Activated naive CD4-positive, alpha-beta T cell treated with anti-CD3 and anti-CD28 coated beads, Interleukin-2, amount 50 U/mL, for 72 hours (primary cell): ENCODE data around the gene MPDZ. TPM values are rescaled to one million over a fixed set of nuclear protein-coding genes. Genes with fewer than 3 reads are reported as not detected.

Source experiments
- ATAC-seq, 2 donors: fragments of 150-1000 bp; cut with Tn5 transposase; 2 replicates each; pipeline ENCODE4 v1.10.0; 2021; ENCODE audit warnings: mild to moderate bottlenecking in 2 of 2, moderate library complexity in 2 of 2
- DNase-seq, 2 donors: peaks; one replicate each; pipeline ENCODE4 v3.0.0; 2021 to 2022; ENCODE audit warnings: low spot score in 2 of 2
- H3K27ac Mint-ChIP-seq, 2 donors: one replicate each; pipeline ENCODE4 v1.8.0; 2022; ENCODE audit warnings: mild to moderate bottlenecking in 2 of 2, mixed read lengths in 2 of 2
- H3K36me3 Mint-ChIP-seq, 2 donors: one replicate each; pipeline ENCODE4 v1.8.0; 2022; ENCODE audit warnings: mixed read lengths in 2 of 2
- H3K9me3 Mint-ChIP-seq, 2 donors: one replicate each; pipeline ENCODE4 v1.8.0; 2022; ENCODE audit warnings: mixed read lengths in 2 of 2
- total RNA-seq, 2 donors: library from RNA; stranded (reverse); gene quantifications; one replicate each; pipeline ENCODE4 v1.2.3, GENCODE V29; 2022

Gene MPDZ, protein sequence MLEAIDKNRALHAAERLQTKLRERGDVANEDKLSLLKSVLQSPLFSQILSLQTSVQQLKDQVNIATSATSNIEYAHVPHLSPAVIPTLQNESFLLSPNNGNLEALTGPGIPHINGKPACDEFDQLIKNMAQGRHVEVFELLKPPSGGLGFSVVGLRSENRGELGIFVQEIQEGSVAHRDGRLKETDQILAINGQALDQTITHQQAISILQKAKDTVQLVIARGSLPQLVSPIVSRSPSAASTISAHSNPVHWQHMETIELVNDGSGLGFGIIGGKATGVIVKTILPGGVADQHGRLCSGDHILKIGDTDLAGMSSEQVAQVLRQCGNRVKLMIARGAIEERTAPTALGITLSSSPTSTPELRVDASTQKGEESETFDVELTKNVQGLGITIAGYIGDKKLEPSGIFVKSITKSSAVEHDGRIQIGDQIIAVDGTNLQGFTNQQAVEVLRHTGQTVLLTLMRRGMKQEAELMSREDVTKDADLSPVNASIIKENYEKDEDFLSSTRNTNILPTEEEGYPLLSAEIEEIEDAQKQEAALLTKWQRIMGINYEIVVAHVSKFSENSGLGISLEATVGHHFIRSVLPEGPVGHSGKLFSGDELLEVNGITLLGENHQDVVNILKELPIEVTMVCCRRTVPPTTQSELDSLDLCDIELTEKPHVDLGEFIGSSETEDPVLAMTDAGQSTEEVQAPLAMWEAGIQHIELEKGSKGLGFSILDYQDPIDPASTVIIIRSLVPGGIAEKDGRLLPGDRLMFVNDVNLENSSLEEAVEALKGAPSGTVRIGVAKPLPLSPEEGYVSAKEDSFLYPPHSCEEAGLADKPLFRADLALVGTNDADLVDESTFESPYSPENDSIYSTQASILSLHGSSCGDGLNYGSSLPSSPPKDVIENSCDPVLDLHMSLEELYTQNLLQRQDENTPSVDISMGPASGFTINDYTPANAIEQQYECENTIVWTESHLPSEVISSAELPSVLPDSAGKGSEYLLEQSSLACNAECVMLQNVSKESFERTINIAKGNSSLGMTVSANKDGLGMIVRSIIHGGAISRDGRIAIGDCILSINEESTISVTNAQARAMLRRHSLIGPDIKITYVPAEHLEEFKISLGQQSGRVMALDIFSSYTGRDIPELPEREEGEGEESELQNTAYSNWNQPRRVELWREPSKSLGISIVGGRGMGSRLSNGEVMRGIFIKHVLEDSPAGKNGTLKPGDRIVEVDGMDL (N-terminal part only)
- total RNA-seq, result not detected

DNA sequence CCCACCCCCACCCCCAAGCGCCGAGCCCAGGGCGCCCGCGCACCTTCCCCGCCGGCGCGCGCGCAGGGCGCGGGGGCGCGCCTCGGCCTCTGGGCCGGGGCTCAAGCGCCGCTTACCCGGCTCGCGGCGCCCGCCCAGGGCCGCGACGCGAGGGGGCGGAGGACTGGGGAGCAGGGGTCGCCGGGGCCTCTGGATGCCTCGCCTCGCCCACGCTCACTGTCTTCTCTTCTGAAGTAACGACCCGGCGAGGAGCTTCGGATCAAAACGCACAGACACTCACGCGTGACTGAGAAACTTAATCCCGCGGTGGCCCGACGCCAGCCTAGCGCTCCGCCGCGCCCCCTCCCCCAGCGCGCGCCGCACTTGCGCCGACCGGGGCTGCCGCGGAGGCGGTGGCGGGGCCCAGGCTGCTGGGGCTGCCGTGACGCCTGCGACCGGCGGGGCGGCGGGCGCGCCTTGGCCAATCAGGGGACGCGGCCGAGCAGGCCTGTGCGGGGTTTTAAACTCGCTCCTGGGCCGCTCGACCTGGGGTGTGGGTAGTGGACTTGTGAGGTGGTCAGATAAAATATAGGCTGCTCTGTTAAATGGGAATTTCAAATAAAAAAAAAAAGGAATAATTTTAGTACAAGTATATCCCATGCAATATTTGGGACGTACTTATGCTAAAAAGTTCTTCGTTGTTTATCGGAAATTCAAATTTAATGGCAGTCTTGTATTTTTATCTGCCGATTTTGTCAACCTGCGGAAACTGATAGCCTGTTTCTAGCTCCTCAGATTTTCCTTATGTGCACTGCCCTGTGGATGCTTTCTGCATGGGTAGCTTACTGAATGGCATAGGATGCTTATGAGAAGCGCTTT, at the start of gene MPDZ:
TSS of gene MPDZ (minus strand) at position 409 of the 858 bp plus-strand sequence. CDS start 29,377 bp downstream, outside the sequence.
- Mint-ChIP-seq H3K36me3 (peaks cover 0 to 22% of the 10 kb centered on the region in 2 donors), H3K27ac (no peak within 1 kb of the TSS), H3K9me3 (peaks cover 4 to 9% of the 10 kb centered on the region in 2 donors)
- ATAC-seq (no peak), DNase-seq (no peak)

DNA sequence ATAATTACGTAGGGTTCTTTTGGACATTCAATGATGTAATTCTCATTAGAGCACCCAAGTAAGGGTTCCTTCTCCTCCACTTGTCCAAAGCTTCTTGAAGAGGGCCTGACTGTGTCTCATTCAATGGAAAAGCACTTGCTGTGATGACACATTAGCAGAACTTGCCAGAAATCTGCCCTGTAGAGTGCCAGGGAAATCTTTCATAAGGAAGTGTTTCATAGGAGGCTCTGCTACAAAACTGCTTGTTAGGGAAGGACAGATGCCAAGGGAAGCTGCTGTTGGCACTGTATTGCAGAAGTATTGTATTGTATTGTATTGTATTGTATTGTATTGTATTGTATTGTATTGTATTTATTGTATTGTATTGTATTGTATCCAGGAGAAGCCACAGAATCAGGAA, 45.5 kb upstream of the MPDZ start:
- ATAC-seq (no peak), DNase-seq (no peak)
- peaks cover 0 to 5% of the 10 kb centered on the region in 2 donors for H3K36me3 Mint-ChIP-seq
- no peak overlapping the region for H3K27ac Mint-ChIP-seq
- H3K9me3 Mint-ChIP-seq, result peaks cover 6 to 9% of the 10 kb centered on the region in 2 donors

DNA sequence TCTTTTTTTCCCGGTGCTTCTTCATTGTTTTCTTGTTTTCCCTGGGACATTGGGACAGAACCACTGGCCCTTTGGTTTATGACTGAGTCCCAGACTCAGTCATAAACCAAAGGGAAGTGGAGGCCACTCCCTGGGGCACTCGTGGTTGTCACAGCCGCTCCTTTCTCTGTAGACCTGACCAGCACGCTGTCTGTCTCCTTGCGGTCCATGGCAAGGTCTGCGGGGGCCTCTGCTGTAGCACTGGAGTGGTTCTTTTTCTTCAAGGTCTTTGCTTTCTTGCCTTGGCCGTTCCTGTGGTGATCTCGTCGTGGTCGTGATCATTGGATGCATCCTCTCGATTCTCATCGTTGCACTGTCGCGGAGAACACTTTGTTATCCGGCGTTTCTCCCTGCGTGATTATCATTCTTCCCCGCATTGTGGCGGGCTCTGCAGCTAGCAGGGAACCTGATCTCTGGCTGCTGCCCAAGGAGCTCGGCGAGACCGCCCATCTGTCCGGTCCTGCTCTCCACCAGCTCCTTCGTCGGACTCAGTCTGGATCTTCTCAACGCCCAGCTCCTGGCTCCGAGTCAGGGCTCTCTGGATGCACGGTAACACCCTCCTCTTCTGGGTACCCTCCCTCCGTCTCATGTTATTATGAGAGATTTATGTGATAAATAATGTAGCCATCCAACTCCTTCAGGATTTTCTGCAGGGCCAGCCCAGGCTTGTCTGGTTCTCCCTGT, 43.5 kb upstream of the MPDZ start:
- ATAC-seq (no peak), DNase-seq (no peak)
- no peak overlapping the region for H3K27ac Mint-ChIP-seq
- peaks cover 0 to 8% of the 10 kb centered on the region in 2 donors for H3K36me3 Mint-ChIP-seq
- H3K9me3 Mint-ChIP-seq, result peaks cover 17 to 20% of the 10 kb centered on the region in 2 donors

DNA sequence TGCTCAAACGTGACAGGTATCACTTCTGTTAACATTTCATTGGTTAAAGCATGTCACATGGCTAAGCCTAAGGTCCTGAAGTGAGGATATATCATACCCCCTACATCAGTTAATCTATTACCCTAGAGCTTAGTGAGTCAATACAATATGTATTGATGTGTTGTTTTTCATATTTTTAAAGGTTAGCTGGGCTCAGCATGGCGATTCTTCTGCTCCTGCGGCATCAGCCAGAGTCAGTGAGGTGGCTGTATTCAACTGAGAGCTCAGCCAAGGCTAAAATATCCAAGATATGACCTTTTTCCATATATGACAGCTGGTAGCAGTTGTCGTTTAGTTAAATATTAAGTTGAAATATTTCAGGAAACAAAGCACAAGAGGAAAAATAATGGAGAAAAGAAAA, 38.5 kb upstream of the MPDZ start:
- Mint-ChIP-seq H3K9me3 (peaks cover 21% of the 10 kb centered on the region in 2 donors), H3K36me3 (peaks cover 0 to 6% of the 10 kb centered on the region in 2 donors), H3K27ac (no peak overlapping the region)
- DNase-seq (no peak), ATAC-seq (no peak)

DNA sequence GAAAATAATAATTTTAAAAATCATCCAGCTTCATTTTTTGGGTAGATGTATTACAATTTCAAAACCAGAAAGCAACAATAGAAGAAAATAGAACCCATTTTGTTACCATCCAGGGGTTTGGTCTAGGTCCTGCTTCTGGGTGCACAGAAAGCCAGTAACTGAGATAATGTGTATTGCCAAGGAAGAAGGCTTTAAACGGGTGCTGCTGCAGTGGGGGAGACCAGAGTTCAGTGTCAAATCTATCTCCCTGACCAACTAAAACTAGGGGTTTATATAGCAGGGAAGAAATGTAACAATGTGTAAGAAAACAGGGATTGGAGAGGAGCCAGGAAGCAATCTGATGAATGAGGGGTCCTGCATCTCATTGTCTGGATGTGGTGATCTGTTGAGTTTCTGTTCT, 17.5 kb upstream of the MPDZ start:
- H3K9me3 Mint-ChIP-seq, result peaks cover 19 to 27% of the 10 kb centered on the region in 2 donors
- no peak overlapping the region for H3K27ac Mint-ChIP-seq
- ATAC-seq (no peak), DNase-seq (no peak)
- peaks cover 0 to 4% of the 10 kb centered on the region in 2 donors for H3K36me3 Mint-ChIP-seq

DNA sequence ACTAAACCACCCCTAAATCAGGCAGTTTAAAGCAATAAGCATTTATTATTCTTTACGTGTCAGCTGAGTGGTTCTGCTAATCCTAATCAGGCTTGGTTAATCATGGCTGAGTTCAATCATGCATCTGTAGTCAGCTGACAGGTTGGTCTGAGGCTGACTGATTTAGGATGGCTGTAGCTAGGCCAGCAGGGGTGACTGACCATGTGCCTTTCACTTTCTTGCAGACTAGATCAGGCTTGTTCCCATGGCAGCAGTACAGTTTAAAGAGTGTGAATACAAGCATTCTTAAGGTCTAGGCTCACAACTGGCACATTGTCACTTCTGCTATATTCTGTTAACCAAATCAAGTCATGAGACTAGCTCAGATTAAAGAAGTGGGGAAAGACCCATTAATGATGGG, 16.1 kb upstream of the MPDZ start:
- H3K36me3 Mint-ChIP-seq, result peaks cover 0 to 4% of the 10 kb centered on the region in 2 donors
- no peak overlapping the region for H3K27ac Mint-ChIP-seq
- ATAC-seq (no peak), DNase-seq (no peak)
- peaks cover 19 to 25% of the 10 kb centered on the region in 2 donors for H3K9me3 Mint-ChIP-seq

DNA sequence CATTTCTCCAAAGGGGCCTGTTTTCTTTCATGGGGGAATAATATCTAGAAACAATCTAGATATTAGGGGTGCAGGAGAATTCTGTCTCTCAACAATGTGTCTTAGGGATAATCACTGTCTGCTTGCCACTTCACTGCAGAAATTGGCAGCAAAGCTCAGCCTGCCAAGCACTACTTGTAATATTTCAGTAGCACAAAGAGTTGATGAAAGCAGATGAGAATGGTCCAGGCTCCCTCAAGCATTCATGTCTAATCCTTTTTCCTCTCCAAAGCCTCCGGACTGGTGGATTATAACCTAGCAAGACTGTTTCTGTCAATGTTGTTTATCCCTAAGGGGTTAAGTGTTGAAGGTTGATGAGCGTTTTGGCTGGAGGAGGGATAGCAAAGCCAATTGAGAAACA, 13.3 kb upstream of the MPDZ start:
- Mint-ChIP-seq H3K36me3 (peaks cover 0 to 4% of the 10 kb centered on the region in 2 donors), H3K27ac (no peak overlapping the region), H3K9me3 (peaks cover 11 to 22% of the 10 kb centered on the region in 2 donors)
- DNase-seq (no peak), ATAC-seq (no peak)

DNA sequence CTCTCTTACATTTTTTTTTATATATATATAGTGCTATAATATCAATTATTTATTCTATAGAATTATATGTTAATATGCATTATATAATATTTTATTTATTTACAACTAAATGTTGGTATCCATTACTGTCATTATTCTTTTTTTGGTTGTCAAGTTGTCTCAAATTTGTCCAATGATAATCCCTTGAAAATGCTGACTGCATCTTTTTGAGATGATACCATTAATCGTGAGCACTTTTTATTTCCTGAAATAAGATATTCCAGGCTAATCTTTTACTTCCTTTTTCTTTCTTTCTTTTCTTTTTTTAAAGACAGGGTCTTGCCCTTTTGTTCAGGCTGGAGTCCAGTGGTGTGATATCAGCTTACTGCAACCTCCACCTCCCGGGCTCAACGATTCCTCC, 12.7 kb upstream of the MPDZ start:
- DNase-seq, result no peak
- Mint-ChIP-seq H3K36me3 (peaks cover 0 to 4% of the 10 kb centered on the region in 2 donors), H3K27ac (no peak overlapping the region), H3K9me3 (peaks cover 15 to 22% of the 10 kb centered on the region in 2 donors)
- no peak for ATAC-seq

DNA sequence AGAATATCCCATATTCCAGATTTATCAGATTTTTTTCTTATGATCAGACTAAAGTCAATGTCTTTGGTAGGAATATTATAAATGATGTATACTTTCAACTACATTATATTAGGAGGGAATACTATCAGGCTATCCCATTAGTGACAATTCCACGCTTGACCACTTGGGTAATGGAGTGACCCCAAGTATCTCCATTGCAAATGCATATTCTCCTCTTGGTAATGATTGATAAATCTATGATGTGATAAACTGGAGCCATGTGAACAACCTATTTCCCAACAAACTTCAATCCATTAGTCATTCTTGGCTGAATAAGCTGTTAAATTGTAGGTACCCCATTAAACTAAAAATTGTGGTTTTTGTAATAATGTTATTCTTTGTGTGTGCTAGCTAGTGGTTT, 12.2 kb upstream of the MPDZ start:
- DNase-seq (no peak), ATAC-seq (no peak)

DNA sequence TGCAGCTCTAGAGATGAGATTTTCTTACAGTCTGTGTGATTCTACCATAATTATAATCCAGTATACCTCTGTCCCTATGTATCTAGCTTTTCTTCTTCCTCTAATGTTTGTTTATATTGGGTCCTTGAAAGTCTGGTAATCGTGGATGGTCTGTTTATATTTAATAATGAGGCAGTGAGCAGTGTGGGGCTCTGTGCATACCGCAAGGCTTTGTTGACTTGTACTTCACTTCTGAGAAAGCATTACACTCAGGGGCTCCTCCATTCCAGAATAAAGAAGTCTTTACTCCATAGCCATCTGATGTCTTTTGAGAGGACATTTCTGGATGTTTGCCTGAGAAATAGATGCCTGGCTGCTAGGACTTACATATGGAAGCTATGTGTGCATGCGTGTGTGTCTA, 4.5 kb upstream of the MPDZ start:
- Mint-ChIP-seq H3K36me3 (peaks cover 0 to 7% of the 10 kb centered on the region in 2 donors), H3K9me3 (peaks cover 20 to 21% of the 10 kb centered on the region in 2 donors), H3K27ac (no peak overlapping the region)
- ATAC-seq (no peak), DNase-seq (no peak)

More for the DNA sequence above, 12.2 kb upstream of the MPDZ start:
- Mint-ChIP-seq H3K36me3 (peaks cover 0 to 4% of the 10 kb centered on the region in 2 donors), H3K27ac (no peak overlapping the region), H3K9me3 (peaks cover 19 to 21% of the 10 kb centered on the region in 2 donors)

DNA sequence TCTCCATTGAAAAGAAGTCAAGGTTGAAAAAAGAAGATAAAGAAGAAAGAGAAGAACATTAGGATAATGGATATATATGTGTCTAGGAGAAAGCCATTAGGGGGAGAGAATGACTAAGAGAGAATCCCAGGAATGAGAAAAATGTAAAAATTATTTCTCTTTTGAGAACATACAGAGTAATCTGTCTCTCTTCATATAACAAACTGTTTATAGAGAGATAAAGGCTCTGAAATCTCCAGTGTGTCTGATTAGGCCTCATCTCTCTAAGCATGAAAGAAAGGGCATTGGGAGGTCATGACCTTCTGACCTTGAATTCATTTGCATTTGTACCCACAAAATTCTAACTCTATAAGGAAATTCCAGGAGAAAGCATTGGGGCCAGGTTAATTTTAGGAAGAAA, 3.5 kb upstream of the MPDZ start:
- Mint-ChIP-seq H3K36me3 (peaks cover 0 to 13% of the 10 kb centered on the region in 2 donors), H3K27ac (no peak overlapping the region), H3K9me3 (peaks cover 15 to 21% of the 10 kb centered on the region in 2 donors)
- no peak for DNase-seq
- no peak for ATAC-seq

DNA sequence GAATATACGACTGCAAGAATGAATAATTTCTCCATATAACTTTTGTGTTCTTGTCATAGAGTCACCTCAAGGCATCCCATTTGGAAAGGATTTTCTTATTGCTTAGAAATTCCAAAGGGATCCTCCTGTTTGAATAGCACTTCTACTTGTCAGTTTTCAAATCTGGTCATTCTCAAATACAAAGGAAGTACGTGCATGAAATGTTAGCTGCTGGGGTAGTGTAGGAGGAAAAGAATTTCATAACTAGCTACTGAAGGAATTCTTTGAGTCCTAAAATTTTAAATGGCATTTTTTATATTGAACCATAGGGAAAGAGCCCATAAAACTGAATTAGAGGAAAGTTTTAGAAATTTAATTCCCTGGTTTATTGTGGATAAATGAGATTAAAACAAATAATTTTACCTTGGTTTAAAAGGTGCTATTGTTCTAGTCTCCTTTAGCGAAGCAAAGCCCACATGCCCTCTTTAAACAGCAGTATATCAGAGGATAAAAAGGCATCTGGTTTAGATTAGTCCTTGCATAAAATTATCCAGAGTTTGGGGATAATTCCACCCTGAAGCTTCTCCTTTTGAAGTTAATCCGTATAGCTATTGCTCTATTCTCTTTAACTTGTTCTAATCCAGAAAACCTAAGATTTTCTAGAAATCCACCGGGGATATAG, 2.0 kb upstream of the MPDZ start:
- Mint-ChIP-seq H3K36me3 (peaks cover 0 to 22% of the 10 kb centered on the region in 2 donors), H3K27ac (no peak overlapping the region), H3K9me3 (peaks cover 13 to 16% of the 10 kb centered on the region in 2 donors)
- DNase-seq (no peak), ATAC-seq (no peak)

DNA sequence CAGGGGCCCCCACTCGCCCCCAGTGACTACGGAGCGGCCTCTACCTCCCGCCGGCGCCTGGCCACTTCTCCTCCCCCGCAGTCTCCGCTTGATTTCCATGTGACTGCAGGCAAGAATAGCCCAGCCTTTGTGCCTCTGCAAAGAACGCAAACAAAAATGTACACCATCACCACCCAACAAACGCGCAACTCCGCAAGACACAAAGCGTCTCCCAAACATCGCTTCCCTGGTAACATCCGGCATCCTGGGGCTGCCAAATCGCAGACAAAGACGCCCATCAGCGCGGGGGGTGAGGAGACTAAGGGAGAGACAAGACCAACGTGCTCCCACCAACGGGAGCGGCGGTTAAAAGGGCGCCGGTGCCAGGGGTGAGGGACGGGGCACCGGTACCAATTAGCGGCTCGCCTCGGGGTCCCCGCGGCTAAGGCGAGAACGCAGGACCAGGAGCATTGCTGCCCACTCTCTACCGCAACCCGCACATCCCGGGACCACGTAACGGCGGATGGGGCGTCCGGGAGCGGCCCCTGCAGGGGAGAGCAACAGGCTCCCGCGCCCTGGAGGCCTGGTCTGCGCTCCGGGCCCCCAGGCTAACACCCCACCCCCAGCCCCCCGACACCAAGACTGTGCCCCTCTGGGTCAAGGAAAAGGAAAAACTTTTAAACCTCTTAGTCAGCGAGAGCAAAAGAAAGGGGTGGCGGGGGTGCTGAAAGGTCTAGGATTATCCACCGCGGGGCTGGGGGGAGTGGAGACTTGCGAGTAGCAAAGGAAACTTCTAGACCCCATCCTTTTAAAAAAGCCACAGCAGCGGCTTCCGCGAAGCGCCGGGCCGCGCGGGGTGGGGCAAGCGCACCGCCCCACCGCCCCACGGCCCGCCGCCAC, 885 bp downstream of the MPDZ start:
- Mint-ChIP-seq H3K27ac (no peak overlapping the region), H3K9me3 (peaks cover 4 to 9% of the 10 kb centered on the region in 2 donors), H3K36me3 (peaks cover 0 to 22% of the 10 kb centered on the region in 2 donors)
- ATAC-seq (no peak), DNase-seq (no peak)

DNA sequence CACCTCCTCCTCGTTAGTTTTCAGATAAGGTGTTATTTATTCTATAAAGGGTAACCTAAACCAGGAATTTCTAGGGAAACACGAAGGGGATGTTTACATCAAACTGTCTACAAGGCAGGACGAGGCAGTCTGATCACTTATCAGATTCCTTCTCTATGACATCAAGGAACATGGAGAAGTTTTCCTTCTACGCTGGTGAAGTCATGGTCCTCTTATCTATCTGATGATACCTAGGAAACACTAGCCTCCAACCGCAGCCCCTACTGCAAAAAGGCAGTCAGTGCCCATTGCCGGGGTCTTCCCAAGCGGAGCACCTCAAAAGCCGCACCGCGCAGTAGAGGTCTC, 1.5 kb downstream of the MPDZ start:
- no peak overlapping the region for H3K27ac Mint-ChIP-seq
- ATAC-seq (no peak), DNase-seq (no peak)
- peaks cover 4 to 9% of the 10 kb centered on the region in 2 donors for H3K9me3 Mint-ChIP-seq
- peaks cover 0 to 22% of the 10 kb centered on the region in 2 donors for H3K36me3 Mint-ChIP-seq
